Neural progenitor cell (in vitro differentiated cells): ENCODE data around the gene ADCY3.

Experiments used
- CTCF ChIP-seq: fragments of 200-600 bp; sonication (generic); IDR thresholded peaks from 2 replicates; pipeline ENCODE4 v1.5.1; 2017; ENCODE audit warnings: antibody characterized with exemption, mild to moderate bottlenecking
- EZH2 ChIP-seq: fragments of 200-600 bp; sonication (generic); IDR thresholded peaks from 2 replicates; pipeline ENCODE4 v1.6.1; 2017; ENCODE audit warnings: antibody characterized with exemption, mild to moderate bottlenecking, moderate library complexity

DNA sequence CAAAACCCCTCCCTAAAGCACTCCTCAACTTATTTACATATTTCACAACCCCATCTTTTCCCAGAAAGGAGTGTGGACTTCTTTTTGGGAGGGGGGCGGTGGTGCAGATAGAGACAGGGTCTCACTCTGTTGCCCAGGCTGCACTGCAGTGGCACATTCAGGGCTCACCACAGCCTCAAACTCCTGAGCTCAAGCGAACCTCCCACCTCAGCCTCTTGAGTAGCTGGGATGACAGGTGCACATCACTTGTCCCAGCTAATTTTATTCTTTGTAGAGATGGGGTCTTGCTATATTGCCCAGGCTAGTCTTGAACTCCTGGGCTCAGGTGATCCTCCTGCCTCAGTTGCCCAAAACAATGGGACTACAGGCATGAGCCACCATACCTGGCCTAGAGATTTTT is 44.1 kb downstream of the ADCY3 start:
- TF ChIP-seq CTCF (no peak), EZH2 (no peak)
